ENCODE measurements around the gene PKMYT1.

DNA sequence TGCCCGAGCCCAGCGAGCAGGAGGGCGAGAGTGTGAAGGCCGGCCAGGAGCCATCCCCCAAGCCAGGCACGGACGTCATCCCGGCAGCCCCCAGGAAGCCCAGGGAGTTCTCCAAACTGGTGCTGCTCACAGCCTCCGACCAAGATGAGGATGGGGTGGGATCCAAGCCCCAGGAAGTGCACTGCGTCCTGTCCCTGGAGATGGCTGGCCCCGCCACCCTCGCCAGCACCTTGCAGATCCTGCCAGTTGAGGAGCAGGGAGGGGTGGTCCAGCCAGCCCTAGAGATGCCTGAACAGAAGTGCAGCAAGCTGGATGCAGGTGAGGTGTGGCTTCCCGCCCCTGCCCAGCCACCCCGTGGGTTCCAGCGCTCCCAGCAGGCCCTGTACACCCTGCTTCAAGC lies 50.6 kb downstream of the PKMYT1 start:
- TF ChIP-seq CTCF (IDR thresholded peaks at IDR 0.05): no peak
- TF ChIP-seq POLR2A (IDR thresholded peaks at IDR 0.05): no peak
- TF ChIP-seq POLR2AphosphoS5 (IDR thresholded peaks at IDR 0.05; ENCODE audit: insufficient read depth in 1 of 2, low read depth in 1 of 2): no peak
